Upper lobe of left lung (tissue), 4 donors: ENCODE measurements around the gene ARHGAP45.

Experiments used
- POLR2A ChIP-seq, 4 donors: fragments of 450-650 bp; IDR thresholded peaks; one replicate each; pipeline ENCODE4 v1.5.1; 2016 to 2017; ENCODE audit warnings: antibody characterized with exemption in 4 of 4, mild to moderate bottlenecking in 2 of 4
- TF ChIP-seq, protein P1 (sequence below), 6 experiments: fragments of 450-650 bp in 4 of 6; fragments of 200-600 bp in 2 of 6; sonication (generic) in 2 of 6; IDR thresholded peaks; one replicate each; pipeline ENCODE4 v1.5.1; 2016 to 2019; ENCODE audit warnings: antibody characterized with exemption in 6 of 6

- TF ChIP-seq, protein P1, sequence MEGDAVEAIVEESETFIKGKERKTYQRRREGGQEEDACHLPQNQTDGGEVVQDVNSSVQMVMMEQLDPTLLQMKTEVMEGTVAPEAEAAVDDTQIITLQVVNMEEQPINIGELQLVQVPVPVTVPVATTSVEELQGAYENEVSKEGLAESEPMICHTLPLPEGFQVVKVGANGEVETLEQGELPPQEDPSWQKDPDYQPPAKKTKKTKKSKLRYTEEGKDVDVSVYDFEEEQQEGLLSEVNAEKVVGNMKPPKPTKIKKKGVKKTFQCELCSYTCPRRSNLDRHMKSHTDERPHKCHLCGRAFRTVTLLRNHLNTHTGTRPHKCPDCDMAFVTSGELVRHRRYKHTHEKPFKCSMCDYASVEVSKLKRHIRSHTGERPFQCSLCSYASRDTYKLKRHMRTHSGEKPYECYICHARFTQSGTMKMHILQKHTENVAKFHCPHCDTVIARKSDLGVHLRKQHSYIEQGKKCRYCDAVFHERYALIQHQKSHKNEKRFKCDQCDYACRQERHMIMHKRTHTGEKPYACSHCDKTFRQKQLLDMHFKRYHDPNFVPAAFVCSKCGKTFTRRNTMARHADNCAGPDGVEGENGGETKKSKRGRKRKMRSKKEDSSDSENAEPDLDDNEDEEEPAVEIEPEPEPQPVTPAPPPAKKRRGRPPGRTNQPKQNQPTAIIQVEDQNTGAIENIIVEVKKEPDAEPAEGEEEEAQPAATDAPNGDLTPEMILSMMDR (IDR thresholded peaks at IDR 0.05): peak; percentile 94 to 99 (median 96)
- no peak for TF ChIP-seq POLR2A (IDR thresholded peaks at IDR 0.05)
Observed at GRCh38 chr19:1064661-1065605, 2.0 kb upstream of the ARHGAP45 start.
